ENCODE results near the gene AK1. TPM values are rescaled to one million over a fixed set of nuclear protein-coding genes. Genes with fewer than 3 reads are reported as not detected.
A peak's percentile ranks its signal among the peaks of the same experiment; 100 is the strongest.

Gene AK1
- total and polyA plus RNA-seq, 12 donors: 51.9 to 242 (median 91.9) TPM

GRCh38 chr9:127899128-127899943, 21.9 kb upstream of the AK1 start, which contains the start of gene ST6GALNAC6:
TSS of gene ST6GALNAC6 (minus strand) at chr9:127899603. CDS start at chr9:127897981, 1,622 bp downstream.
- intact Hi-C loops (cut with DNase I): no loop called here
- H3K9me3 ChIP-seq (replicated peaks in 1 of 3): no peaks in the 10 kb centered on the region
- TF ChIP-seq POLR2A (IDR thresholded peaks at IDR 0.05): peak in 1 of 2 donors; percentile 32
- TF ChIP-seq, protein P1, sequence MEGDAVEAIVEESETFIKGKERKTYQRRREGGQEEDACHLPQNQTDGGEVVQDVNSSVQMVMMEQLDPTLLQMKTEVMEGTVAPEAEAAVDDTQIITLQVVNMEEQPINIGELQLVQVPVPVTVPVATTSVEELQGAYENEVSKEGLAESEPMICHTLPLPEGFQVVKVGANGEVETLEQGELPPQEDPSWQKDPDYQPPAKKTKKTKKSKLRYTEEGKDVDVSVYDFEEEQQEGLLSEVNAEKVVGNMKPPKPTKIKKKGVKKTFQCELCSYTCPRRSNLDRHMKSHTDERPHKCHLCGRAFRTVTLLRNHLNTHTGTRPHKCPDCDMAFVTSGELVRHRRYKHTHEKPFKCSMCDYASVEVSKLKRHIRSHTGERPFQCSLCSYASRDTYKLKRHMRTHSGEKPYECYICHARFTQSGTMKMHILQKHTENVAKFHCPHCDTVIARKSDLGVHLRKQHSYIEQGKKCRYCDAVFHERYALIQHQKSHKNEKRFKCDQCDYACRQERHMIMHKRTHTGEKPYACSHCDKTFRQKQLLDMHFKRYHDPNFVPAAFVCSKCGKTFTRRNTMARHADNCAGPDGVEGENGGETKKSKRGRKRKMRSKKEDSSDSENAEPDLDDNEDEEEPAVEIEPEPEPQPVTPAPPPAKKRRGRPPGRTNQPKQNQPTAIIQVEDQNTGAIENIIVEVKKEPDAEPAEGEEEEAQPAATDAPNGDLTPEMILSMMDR (IDR thresholded peaks at IDR 0.05): no peak
- peak within 1 kb of the TSS; percentile 65 to 91 (median 87) for H3K27ac ChIP-seq
- no peaks in the 10 kb centered on the region for H3K27me3 ChIP-seq
- peak within 1 kb of the TSS; percentile 65 to 94 (median 72) for H3K4me3 ChIP-seq
- H3K4me1 ChIP-seq (replicated peaks in 1 of 2): peaks cover 7 to 44% of the 10 kb centered on the region in 2 donors
- H3K36me3 ChIP-seq (replicated peaks in 1 of 2): peaks cover 0 to 18% of the 10 kb centered on the region in 2 donors
- WGBS, 4 donors: 0 to 1% (median 1%) methylated on average over 9 to 88 of the region's 89 CpGs
- DNase-seq: peak in 5 of 7 donors; percentile 54 to 80 (median 62)

DNA sequence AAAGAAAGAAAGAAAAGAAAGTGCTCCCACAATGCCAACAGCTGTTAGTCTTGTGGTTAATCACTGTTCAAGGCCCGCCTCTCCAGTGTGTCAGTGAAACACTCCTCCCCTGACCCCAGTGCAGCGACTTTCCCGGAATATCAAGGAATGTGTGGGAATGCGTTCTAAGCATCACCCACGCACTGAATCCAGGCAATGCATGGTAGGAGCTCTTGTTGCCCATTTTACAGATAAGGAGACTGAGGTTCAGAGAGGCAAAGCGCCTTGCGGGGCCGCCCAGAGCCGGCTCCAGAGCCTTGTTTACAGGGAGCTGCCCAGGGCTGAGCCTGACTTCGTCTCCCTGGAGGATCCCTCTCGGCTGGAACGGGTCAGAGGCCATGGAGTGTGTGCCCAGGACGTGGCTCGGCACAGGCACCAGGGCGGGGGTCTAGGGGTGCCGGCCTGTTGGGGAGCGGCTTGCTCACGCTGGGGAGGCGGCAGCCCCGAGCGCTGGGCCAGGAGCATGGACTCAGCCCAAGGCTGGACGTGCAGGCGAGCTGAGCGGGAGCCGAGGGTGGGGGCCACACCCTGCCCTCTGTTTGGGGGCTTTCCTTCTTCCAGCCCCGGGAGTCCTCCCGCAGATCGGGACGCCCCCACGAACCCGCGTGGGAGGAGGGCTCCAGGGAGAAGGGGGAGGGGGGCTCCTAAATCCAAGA, 21.1 kb upstream of the AK1 start:
- 5 to 11% (median 9%) methylated on average over 5 to 31 of the region's 32 CpGs for WGBS, 4 donors
- H3K27ac ChIP-seq: peak overlapping the region; percentile 65 to 91 (median 87)
- TF ChIP-seq POLR2A (IDR thresholded peaks at IDR 0.05): peak in 1 of 2 donors; percentile 35
- TF ChIP-seq, protein P1 (IDR thresholded peaks at IDR 0.05): no peak
- peak; percentile 57 to 90 (median 78) for DNase-seq
- peaks cover 7 to 37% of the 10 kb centered on the region in 2 donors for H3K4me1 ChIP-seq (replicated peaks in 1 of 2)
- H3K9me3 ChIP-seq (replicated peaks in 1 of 3): no peaks in the 10 kb centered on the region
- peak overlapping the region; percentile 65 to 94 (median 72) for H3K4me3 ChIP-seq
- no peaks in the 10 kb centered on the region for H3K27me3 ChIP-seq
- peaks cover 0 to 26% of the 10 kb centered on the region in 2 donors for H3K36me3 ChIP-seq (replicated peaks in 1 of 2)
- intact Hi-C loops (cut with DNase I): no loop called here

GRCh38 chr9:127897193-127897692, 19.8 kb upstream of the AK1 start:
- peaks cover 0 to 39% of the 10 kb centered on the region in 2 donors for H3K36me3 ChIP-seq (replicated peaks in 1 of 2)
- peak in 1 of 2 donors; percentile 24 for TF ChIP-seq POLR2A (IDR thresholded peaks at IDR 0.05)
- TF ChIP-seq, protein P1 (IDR thresholded peaks at IDR 0.05): no peak
- H3K27me3 ChIP-seq: no peaks in the 10 kb centered on the region
- H3K27ac ChIP-seq: peak overlapping the region; percentile 10 to 91 (median 87)
- peaks cover 7 to 31% of the 10 kb centered on the region in 2 donors for H3K4me1 ChIP-seq (replicated peaks in 1 of 2)
- H3K4me3 ChIP-seq: peak overlapping the region in 1 of 4 donors; percentile 28
- 7 to 14% (median 10%) methylated on average over 6 to 19 of the region's 19 CpGs for WGBS, 4 donors
- peak; percentile 77 to 92 (median 89) for DNase-seq
- intact Hi-C loops (cut with DNase I): no loop called here
- H3K9me3 ChIP-seq (replicated peaks in 1 of 3): no peaks in the 10 kb centered on the region

Measured in adrenal gland (tissue), 12 donors.